ENCODE results near the gene CIZ1.

The CIZ1 gene

GRCh38 chr9:128159522-128159783 lies 31.9 kb downstream of the CIZ1 start:
- TF ChIP-seq MYC (IDR thresholded peaks at IDR 0.05; ENCODE audit: low read depth, low read length) (peak; percentile 26; the same call in 1 of the 2 replicates), CTCF (IDR thresholded peaks at IDR 0.05; ENCODE audit: low read depth, low read length) (no peak)
- peak; percentile 93 for DNase-seq (ENCODE audit: low read depth)
- peak overlapping the region; percentile 47 for H3K4me3 ChIP-seq (ENCODE audit: low read depth, low read length)

- H3K4me3 ChIP-seq (ENCODE audit: low read depth, low read length) = no peak overlapping the region
- no peak for TF ChIP-seq MYC (IDR thresholded peaks at IDR 0.05; ENCODE audit: low read depth, low read length)
- no peak for TF ChIP-seq CTCF (IDR thresholded peaks at IDR 0.05; ENCODE audit: low read depth, low read length)
- TF ChIP-seq POLR2A (IDR thresholded peaks at IDR 0.05; ENCODE audit: extremely low read depth, insufficient read length) = no peak
- TF ChIP-seq, protein P1, sequence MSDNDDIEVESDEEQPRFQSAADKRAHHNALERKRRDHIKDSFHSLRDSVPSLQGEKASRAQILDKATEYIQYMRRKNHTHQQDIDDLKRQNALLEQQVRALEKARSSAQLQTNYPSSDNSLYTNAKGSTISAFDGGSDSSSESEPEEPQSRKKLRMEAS (IDR thresholded peaks at IDR 0.05; ENCODE audit: low read depth, low read length) = no peak
- DNase-seq (ENCODE audit: low read depth) = no peak
Measured at GRCh38 chr9:128155736-128156500, 35.5 kb downstream of the CIZ1 start.

GRCh38 chr9:128153947-128154695 lies 37.3 kb downstream of the CIZ1 start:
- TF ChIP-seq MYC (IDR thresholded peaks at IDR 0.05; ENCODE audit: low read depth, low read length) (no peak), CTCF (IDR thresholded peaks at IDR 0.05; ENCODE audit: low read depth, low read length) (no peak), POLR2A (IDR thresholded peaks at IDR 0.05; ENCODE audit: extremely low read depth, insufficient read length) (no peak)
- TF ChIP-seq, protein P1 (IDR thresholded peaks at IDR 0.05; ENCODE audit: low read depth, low read length) = no peak
- DNase-seq (ENCODE audit: low read depth) = no peak

GRCh38 chr9:128153060-128153946 lies 38.1 kb downstream of the CIZ1 start:
- TF ChIP-seq MYC (IDR thresholded peaks at IDR 0.05; ENCODE audit: low read depth, low read length) (no peak), POLR2A (IDR thresholded peaks at IDR 0.05; ENCODE audit: extremely low read depth, insufficient read length) (no peak), CTCF (IDR thresholded peaks at IDR 0.05; ENCODE audit: low read depth, low read length) (no peak)
- TF ChIP-seq, protein P1 (IDR thresholded peaks at IDR 0.05; ENCODE audit: low read depth, low read length) = no peak
- no peak overlapping the region for H3K4me3 ChIP-seq (ENCODE audit: low read depth, low read length)
- no peak for DNase-seq (ENCODE audit: low read depth)

More at GRCh38 chr9:128153947-128154695, 37.3 kb downstream of the CIZ1 start:
- H3K4me3 ChIP-seq (ENCODE audit: low read depth, low read length) = no peak overlapping the region

GRCh38 chr9:128152133-128153059 lies 39.0 kb downstream of the CIZ1 start:
- no peak for DNase-seq (ENCODE audit: low read depth)
- TF ChIP-seq POLR2A (IDR thresholded peaks at IDR 0.05; ENCODE audit: extremely low read depth, insufficient read length) (no peak), MYC (IDR thresholded peaks at IDR 0.05; ENCODE audit: low read depth, low read length) (no peak), CTCF (IDR thresholded peaks at IDR 0.05; ENCODE audit: low read depth, low read length) (no peak)
- TF ChIP-seq, protein P1 (IDR thresholded peaks at IDR 0.05; ENCODE audit: low read depth, low read length) = no peak
- no peak overlapping the region for H3K4me3 ChIP-seq (ENCODE audit: low read depth, low read length)

Data from NB4 (cell line).